ENCODE data around the gene DAAM1.

DAAM1 gene

DNA sequence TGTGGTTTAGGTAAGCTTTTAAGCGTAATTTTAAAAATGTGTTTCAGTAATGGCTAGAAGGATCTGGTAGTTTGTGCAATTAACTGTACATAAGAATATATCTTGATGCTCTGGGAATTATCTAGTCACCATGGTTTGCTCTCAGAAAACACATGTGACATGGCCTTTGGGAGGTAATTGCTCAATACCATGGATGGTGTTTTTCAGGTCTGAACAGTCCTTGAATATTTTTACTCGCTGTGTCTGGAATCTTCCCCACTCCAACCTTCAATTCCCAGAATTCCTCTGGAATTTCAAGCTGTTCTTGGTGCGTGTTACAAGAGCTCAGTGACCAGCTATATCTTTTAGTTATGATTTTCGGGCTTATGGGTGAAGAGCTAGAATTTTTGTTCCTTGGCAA, 85.3 kb downstream of the DAAM1 start:
- no peaks in the 10 kb centered on the region for H3K27me3 ChIP-seq
- H3K4me2 ChIP-seq, result no peak overlapping the region
- H4K20me1 ChIP-seq, result no peaks in the 10 kb centered on the region
- TF ChIP-seq Cebpa-rat (IDR thresholded peaks at IDR 0.05), result no peak
- H3K9ac ChIP-seq, result no peak overlapping the region
- no peak overlapping the region for H3K4me3 ChIP-seq
- no peaks in the 10 kb centered on the region for H3K9me3 ChIP-seq
- H3K36me3 ChIP-seq, result peaks cover 6% of the 10 kb centered on the region; the same call in 1 of the 2 replicates
- H3K4me1 ChIP-seq, result peaks cover 42% of the 10 kb centered on the region
- H3K27ac ChIP-seq, result no peak overlapping the region

DNA sequence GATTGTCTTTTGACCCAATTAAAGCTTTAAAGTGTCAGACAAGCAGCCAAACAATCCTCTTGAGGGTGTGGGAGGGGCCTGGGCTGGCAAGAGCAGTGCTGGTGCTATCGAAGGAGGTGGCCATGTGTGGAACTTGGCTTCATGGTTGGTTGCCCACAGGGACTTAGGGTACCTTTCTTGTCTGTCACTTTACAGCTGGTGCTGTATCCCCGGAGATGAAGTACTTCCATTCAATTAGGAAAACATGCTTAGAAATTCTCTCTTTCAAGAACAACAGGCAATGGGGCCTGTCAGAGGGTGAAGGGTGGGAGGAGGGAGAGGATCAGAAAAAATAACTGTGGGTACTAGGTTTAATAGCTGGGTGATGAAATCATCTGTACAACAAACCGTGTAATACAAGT, 86.5 kb downstream of the DAAM1 start:
- no peak overlapping the region for H3K27ac ChIP-seq
- no peak for TF ChIP-seq Cebpa-rat (IDR thresholded peaks at IDR 0.05)
- H3K9ac ChIP-seq, result no peak overlapping the region
- H3K9me3 ChIP-seq, result no peaks in the 10 kb centered on the region
- no peaks in the 10 kb centered on the region for H4K20me1 ChIP-seq
- peak overlapping the region; percentile 58 for H3K4me2 ChIP-seq
- H3K27me3 ChIP-seq, result no peaks in the 10 kb centered on the region
- no peak overlapping the region for H3K4me3 ChIP-seq
- H3K36me3 ChIP-seq, result no peaks in the 10 kb centered on the region
- peaks cover 34% of the 10 kb centered on the region for H3K4me1 ChIP-seq

DNA sequence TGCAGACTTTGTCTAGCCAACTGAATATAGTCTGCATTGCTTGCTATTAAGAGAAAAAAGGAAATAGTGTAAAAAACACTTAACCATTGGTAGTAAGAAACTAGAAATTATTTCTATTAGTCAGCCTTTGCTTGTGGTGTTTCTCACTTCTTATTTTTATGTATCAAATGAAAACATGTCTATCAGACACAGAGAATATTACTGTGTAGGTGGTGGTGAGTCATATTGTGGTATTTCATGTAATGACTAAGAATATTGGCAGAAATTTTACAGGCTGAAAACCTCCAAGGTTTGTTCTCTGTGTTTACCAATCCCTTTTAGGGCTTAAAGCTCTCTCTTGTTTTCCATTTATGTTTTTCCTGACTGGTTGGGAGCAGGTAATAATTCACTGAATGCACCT, 87.2 kb downstream of the DAAM1 start:
- Histone ChIP-seq H3K36me3 (no peaks in the 10 kb centered on the region), H4K20me1 (no peaks in the 10 kb centered on the region), H3K27me3 (no peaks in the 10 kb centered on the region), H3K4me2 (no peak overlapping the region), H3K9ac (no peak overlapping the region), H3K4me3 (no peak overlapping the region), H3K27ac (no peak overlapping the region), H3K9me3 (no peaks in the 10 kb centered on the region), H3K4me1 (peaks cover 28% of the 10 kb centered on the region)
- TF ChIP-seq Cebpa-rat (IDR thresholded peaks at IDR 0.05), result no peak

DNA sequence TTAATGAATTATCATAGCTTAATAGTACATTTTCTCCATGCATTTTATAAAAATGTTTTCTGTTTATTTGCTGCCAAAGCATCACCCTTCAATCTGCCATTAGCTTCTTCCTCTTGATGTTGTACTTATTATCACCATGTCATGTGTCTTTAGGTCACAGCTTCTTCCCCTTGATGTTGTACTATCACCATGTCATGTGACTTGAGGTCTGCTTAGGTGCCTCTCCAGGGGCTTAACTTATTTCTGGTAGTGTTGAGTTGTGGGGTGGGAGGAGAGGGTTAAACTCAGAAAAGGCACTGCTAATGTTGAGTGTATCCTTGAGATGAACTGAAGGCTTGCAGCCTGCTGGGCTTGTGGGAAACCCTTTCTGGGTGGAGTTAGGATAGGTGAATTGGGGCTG, 87.8 kb downstream of the DAAM1 start:
- H3K36me3 ChIP-seq, result no peaks in the 10 kb centered on the region
- peaks cover 28% of the 10 kb centered on the region for H3K4me1 ChIP-seq
- H4K20me1 ChIP-seq, result no peaks in the 10 kb centered on the region
- no peaks in the 10 kb centered on the region for H3K9me3 ChIP-seq
- TF ChIP-seq Cebpa-rat (IDR thresholded peaks at IDR 0.05), result no peak
- no peaks in the 10 kb centered on the region for H3K27me3 ChIP-seq
- no peak overlapping the region for H3K4me3 ChIP-seq
- no peak overlapping the region for H3K9ac ChIP-seq
- no peak overlapping the region for H3K4me2 ChIP-seq
- H3K27ac ChIP-seq, result no peak overlapping the region

DNA sequence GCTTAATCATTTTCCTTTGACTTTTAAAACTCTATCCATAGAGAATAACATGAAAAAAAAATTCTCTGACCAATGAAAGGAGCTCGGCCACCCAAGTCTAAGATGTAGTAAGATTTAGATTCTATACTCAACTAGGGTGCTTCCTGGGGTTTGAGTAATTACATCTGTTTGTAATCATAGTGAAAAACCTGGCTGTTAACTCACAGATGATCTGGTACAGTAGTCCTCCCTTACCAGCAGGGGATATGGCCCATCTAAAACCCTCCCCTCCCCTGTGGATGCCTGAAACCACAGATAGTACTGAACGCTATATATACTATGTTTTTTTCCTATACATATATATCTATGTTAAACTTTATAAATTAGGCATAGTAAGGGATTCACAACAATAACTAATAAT, 89.2 kb downstream of the DAAM1 start:
- H3K9me3 ChIP-seq, result no peaks in the 10 kb centered on the region

DNA sequence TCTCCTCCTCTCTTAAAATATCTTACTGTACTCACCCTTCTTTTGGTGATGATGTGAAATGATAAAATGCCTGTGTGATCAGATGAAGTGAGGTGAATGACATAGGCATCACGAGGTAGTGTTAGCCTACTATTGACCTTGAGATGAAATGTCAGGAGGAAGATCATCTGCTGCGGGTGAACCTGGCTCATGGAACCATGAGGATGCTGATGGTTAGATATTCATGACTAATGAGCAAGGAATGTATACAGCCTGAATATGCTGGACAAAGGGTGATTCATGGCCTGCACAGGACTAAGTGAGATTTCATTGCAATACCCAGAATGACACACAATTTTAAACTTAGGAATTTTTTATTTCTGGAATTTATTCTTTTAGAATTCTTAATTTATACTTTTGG, 89.6 kb downstream of the DAAM1 start:
- H3K4me1 ChIP-seq, result peaks cover 28% of the 10 kb centered on the region
- TF ChIP-seq Cebpa-rat (IDR thresholded peaks at IDR 0.05), result no peak
- no peak overlapping the region for H3K4me2 ChIP-seq
- H3K27ac ChIP-seq, result no peak overlapping the region
- no peak overlapping the region for H3K4me3 ChIP-seq
- no peaks in the 10 kb centered on the region for H3K36me3 ChIP-seq
- no peaks in the 10 kb centered on the region for H3K9me3 ChIP-seq
- H4K20me1 ChIP-seq, result no peaks in the 10 kb centered on the region
- H3K9ac ChIP-seq, result no peak overlapping the region
- no peaks in the 10 kb centered on the region for H3K27me3 ChIP-seq

More for the DNA sequence above, 89.2 kb downstream of the DAAM1 start:
- Histone ChIP-seq H3K27me3 (no peaks in the 10 kb centered on the region), H3K27ac (no peak overlapping the region), H3K4me3 (no peak overlapping the region), H3K4me2 (no peak overlapping the region), H3K9ac (no peak overlapping the region), H3K36me3 (no peaks in the 10 kb centered on the region), H3K4me1 (peaks cover 28% of the 10 kb centered on the region), H4K20me1 (no peaks in the 10 kb centered on the region)
- TF ChIP-seq Cebpa-rat (IDR thresholded peaks at IDR 0.05), result no peak

DNA sequence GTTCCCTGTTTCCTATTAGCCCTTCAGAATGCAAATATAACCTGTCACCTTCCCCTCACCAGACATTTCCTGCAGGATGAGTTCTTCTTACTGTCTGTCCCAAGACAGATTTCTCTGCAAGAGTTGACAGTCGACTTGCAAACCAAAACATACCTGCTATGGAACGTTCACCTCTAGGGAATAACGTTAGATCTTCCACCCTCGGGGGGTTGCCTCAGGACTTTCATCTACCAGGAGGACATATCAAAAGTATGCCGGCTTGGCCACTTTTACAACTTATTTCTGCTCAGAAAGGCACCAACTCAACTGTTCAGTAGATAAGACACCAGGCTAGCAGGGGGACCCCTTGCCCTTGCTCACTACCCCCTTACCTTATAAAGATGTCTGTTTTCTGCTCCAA, 92.5 kb downstream of the DAAM1 start:
- H3K9ac ChIP-seq, result no peak overlapping the region
- H3K4me2 ChIP-seq, result no peak overlapping the region
- peaks cover 4% of the 10 kb centered on the region; the same call in 1 of the 2 replicates for H3K4me1 ChIP-seq
- no peaks in the 10 kb centered on the region for H3K27me3 ChIP-seq
- H3K4me3 ChIP-seq, result no peak overlapping the region
- H3K36me3 ChIP-seq, result peaks cover 6% of the 10 kb centered on the region; the same call in 1 of the 2 replicates
- peaks cover 20% of the 10 kb centered on the region for H3K9me3 ChIP-seq
- no peaks in the 10 kb centered on the region for H4K20me1 ChIP-seq
- no peak overlapping the region for H3K27ac ChIP-seq
- no peak for TF ChIP-seq Cebpa-rat (IDR thresholded peaks at IDR 0.05)

DNA sequence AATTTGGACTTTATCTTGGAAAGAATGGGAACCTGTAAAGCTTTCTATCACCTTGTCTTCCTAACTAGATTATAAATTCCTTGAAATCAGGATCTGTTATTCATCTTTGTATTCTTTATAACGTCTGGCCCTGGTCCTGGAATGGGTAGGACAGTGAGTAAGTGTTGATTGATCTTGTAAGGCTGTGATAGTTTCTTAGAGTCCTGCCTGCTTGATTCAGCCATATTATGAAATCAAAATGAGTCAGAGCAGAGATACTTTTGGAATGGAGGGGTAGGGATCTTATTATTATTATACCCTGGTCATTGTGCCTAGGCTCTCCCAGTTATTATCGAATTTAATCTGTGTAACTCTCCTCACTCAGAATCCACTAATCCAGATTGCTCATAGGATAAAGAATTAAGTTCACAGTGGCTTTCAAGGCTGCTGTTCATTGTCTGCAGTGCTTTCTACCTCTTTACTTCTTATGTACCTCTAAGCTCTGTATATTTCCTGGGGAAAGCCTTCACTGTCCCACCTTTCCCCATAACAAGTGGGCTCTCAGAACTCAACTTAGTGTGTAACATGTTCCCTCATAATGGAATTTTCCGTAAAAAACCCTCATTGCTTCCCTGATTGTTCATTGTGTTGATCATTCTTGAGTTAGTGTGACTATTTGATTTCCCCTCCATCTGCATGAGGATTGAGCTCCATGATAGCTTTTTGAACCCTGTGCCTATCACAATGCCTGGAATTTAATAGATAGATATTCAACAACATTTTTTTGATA, 93.3 kb downstream of the DAAM1 start:
- H3K36me3 ChIP-seq, result peaks cover 6% of the 10 kb centered on the region; the same call in 1 of the 2 replicates
- no peak overlapping the region for H3K4me2 ChIP-seq
- H3K4me3 ChIP-seq, result no peak overlapping the region
- H3K9me3 ChIP-seq, result peaks cover 22% of the 10 kb centered on the region
- H4K20me1 ChIP-seq, result no peaks in the 10 kb centered on the region
- no peak overlapping the region for H3K9ac ChIP-seq
- no peaks in the 10 kb centered on the region for H3K4me1 ChIP-seq
- no peak for TF ChIP-seq Cebpa-rat (IDR thresholded peaks at IDR 0.05)
- H3K27me3 ChIP-seq, result no peaks in the 10 kb centered on the region
- no peak overlapping the region for H3K27ac ChIP-seq

DNA sequence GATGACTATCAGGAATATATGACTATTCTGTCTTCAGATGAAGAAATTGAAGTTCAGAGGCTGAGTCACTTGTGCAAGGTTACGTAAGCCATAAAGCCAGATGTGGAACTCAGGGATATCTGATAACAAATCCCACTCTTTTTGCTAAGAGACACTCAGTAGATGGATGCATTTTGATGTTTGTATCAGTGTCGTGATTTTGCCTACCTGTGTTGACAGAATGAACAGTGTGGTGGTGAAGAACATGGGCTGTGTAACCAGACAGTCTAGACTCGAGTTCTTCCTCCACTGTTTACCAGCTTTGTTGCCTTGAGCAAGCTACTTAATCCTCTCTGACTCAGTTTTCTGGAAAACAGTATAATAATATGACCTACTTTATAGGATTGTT, 93.9 kb downstream of the DAAM1 start:
- Histone ChIP-seq H3K9me3 (peaks cover 22% of the 10 kb centered on the region), H3K27me3 (no peaks in the 10 kb centered on the region), H3K36me3 (peaks cover 6% of the 10 kb centered on the region; the same call in 1 of the 2 replicates), H3K27ac (no peak overlapping the region), H3K4me1 (no peaks in the 10 kb centered on the region), H3K4me2 (no peak overlapping the region), H4K20me1 (no peaks in the 10 kb centered on the region), H3K9ac (no peak overlapping the region), H3K4me3 (no peak overlapping the region)
- TF ChIP-seq Cebpa-rat (IDR thresholded peaks at IDR 0.05), result no peak

DNA sequence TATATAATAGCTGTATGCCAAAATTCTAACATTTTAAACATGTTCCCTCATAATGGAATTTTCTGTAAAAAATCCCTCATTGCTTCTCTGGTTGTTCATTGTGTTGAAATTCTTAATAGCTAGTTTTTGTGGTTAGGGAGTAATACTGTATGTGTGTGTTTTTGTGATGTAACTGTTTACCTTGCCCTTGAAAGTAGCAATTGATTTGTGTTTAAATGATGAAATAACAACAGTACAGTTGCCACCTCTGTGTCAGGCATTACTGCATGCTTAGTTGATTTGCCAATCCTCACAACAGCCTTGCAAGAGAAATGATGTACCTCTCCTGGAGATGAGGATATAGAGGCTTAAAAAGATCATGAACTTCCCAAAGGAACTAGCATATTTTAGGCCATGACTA, 94.9 kb downstream of the DAAM1 start:
- no peaks in the 10 kb centered on the region for H4K20me1 ChIP-seq
- no peak overlapping the region for H3K4me2 ChIP-seq
- no peak overlapping the region for H3K27ac ChIP-seq
- H3K9me3 ChIP-seq, result peaks cover 22% of the 10 kb centered on the region
- H3K9ac ChIP-seq, result no peak overlapping the region
- no peak for TF ChIP-seq Cebpa-rat (IDR thresholded peaks at IDR 0.05)
- no peaks in the 10 kb centered on the region for H3K4me1 ChIP-seq
- H3K27me3 ChIP-seq, result no peaks in the 10 kb centered on the region
- H3K4me3 ChIP-seq, result no peak overlapping the region
- peaks cover 6% of the 10 kb centered on the region; the same call in 1 of the 2 replicates for H3K36me3 ChIP-seq
